CD14-positive monocyte (primary cell): ENCODE data around the gene FAM184A. TPM values are rescaled to one million over a fixed set of nuclear protein-coding genes. Genes with fewer than 3 reads are reported as not detected.

Experiments used
- DNase-seq, 3 donors: peaks; one replicate each; pipeline ENCODE4 v3.0.0-alpha.2; 2011 to 2022
- H2AFZ ChIP-seq: 2 replicates; pipeline ENCODE4 v1.6.0; 2012; ENCODE audit warnings: mild to moderate bottlenecking, low read depth, low read length, inconsistent platforms; ENCODE audit not compliant: insufficient read depth, poor library complexity, severe bottlenecking
- H3K27ac ChIP-seq, 2 donors: 1 replicate in 1 of 2; 2 replicates in 1 of 2; pipeline ENCODE4 v1.5.1; 2012 to 2013; ENCODE audit warnings: low read length in 2 of 2, control low read depth in 1 of 2, inconsistent platforms in 1 of 2, low read depth in 1 of 2, mild to moderate bottlenecking in 1 of 2
- H3K27me3 ChIP-seq, 2 donors: one replicate each; pipeline versions ENCODE4 v1.6.0 to v1.6.1; 2011 to 2013; ENCODE audit warnings: low read length in 2 of 2; ENCODE audit not compliant: control insufficient read depth in 2 of 2, insufficient read depth in 2 of 2
- H3K36me3 ChIP-seq, 2 donors: replicated peaks in 1 of 2; 1 replicate in 1 of 2; 2 replicates in 1 of 2; pipeline versions ENCODE4 v1.5.1 to v1.6.1; 2012 to 2013; ENCODE audit warnings: low read length in 2 of 2, control low read depth in 1 of 2, inconsistent platforms in 1 of 2, mild to moderate bottlenecking in 1 of 2; ENCODE audit not compliant: insufficient read depth in 2 of 2, control insufficient read depth in 1 of 2
- H3K4me1 ChIP-seq, 2 donors: 1 replicate in 1 of 2; 2 replicates in 1 of 2; pipeline versions ENCODE4 v1.5.1 to v1.6.1; 2012 to 2013; ENCODE audit warnings: low read length in 2 of 2, control low read depth in 1 of 2, inconsistent platforms in 1 of 2, mild to moderate bottlenecking in 1 of 2, moderate library complexity in 1 of 2; ENCODE audit not compliant: insufficient read depth in 2 of 2, control insufficient read depth in 1 of 2
- H3K4me2 ChIP-seq: replicated peaks from 2 replicates; pipeline ENCODE3; 2012; ENCODE audit warnings: low read length, moderate library complexity, mild to moderate bottlenecking; ENCODE audit not compliant: poor library complexity, severe bottlenecking; ENCODE audit errors: extremely low read depth
- H3K4me3 ChIP-seq, 3 experiments: fragments of 200-600 bp in 1 of 3; sonication (generic) in 1 of 3; replicated peaks in 1 of 3; 1 replicate in 2 of 3; 2 replicates in 1 of 3; pipeline ENCODE4 v1.5.1; 2011 to 2013; ENCODE audit warnings: low read length in 3 of 3, mild to moderate bottlenecking in 3 of 3, control low read depth in 2 of 3, low read depth in 2 of 3, inconsistent platforms in 1 of 3, moderate library complexity in 1 of 3
- H3K79me2 ChIP-seq: 2 replicates; pipeline ENCODE4 v1.6.0; 2012; ENCODE audit warnings: mild to moderate bottlenecking, control low read depth, inconsistent platforms, low read length, moderate library complexity; ENCODE audit not compliant: insufficient read depth
- H3K9ac ChIP-seq: 2 replicates; pipeline ENCODE4 v1.6.0; 2017; ENCODE audit warnings: low read length, mild to moderate bottlenecking; ENCODE audit not compliant: insufficient read depth, poor library complexity, severe bottlenecking
- H3K9me3 ChIP-seq, 2 donors: replicated peaks in 1 of 2; 1 replicate in 1 of 2; 2 replicates in 1 of 2; pipeline versions ENCODE4 v1.5.1 to v1.6.1; 2012 to 2013; ENCODE audit warnings: low read length in 2 of 2, control low read depth in 1 of 2; ENCODE audit not compliant: control insufficient read depth in 1 of 2, insufficient read depth in 1 of 2
- H4K20me1 ChIP-seq: 2 replicates; pipeline ENCODE4 v1.6.0; 2012; ENCODE audit warnings: mild to moderate bottlenecking, low read length, control low read depth, moderate library complexity; ENCODE audit not compliant: insufficient read depth
- H3K27ac Mint-ChIP-seq, 7 donors: one replicate each; pipeline ENCODE4 v1.8.0; 2020; ENCODE audit warnings: mild to moderate bottlenecking in 7 of 7, mixed read lengths in 7 of 7, moderate library complexity in 6 of 7, inconsistent platforms in 2 of 7
- H3K27me3 Mint-ChIP-seq, 3 donors: one replicate each; pipeline ENCODE4 v1.8.0; 2021 to 2022; ENCODE audit warnings: low read depth in 3 of 3, mild to moderate bottlenecking in 3 of 3, mixed read lengths in 3 of 3, moderate library complexity in 3 of 3, inconsistent platforms in 1 of 3
- H3K36me3 Mint-ChIP-seq, 2 donors: one replicate each; pipeline ENCODE4 v1.8.0; 2020; ENCODE audit warnings: mixed read lengths in 2 of 2, inconsistent platforms in 1 of 2, mild to moderate bottlenecking in 1 of 2
- H3K4me1 Mint-ChIP-seq: one replicate; pipeline ENCODE4 v1.8.0; 2020; ENCODE audit warnings: mild to moderate bottlenecking, mixed read lengths
- H3K4me3 Mint-ChIP-seq, 2 donors: one replicate each; pipeline ENCODE4 v1.8.0; 2020; ENCODE audit warnings: mild to moderate bottlenecking in 2 of 2, mixed read lengths in 2 of 2, moderate library complexity in 1 of 2
- H3K9me3 Mint-ChIP-seq, 7 donors: one replicate each; pipeline ENCODE4 v1.8.0; 2020 to 2022; ENCODE audit warnings: mixed read lengths in 7 of 7, mild to moderate bottlenecking in 6 of 7, moderate library complexity in 6 of 7, inconsistent platforms in 2 of 7
- CTCF ChIP-seq: fragments of 200-600 bp; IDR thresholded peaks from one replicate; pipeline ENCODE4 v1.8.0; 2022; ENCODE audit warnings: antibody characterized with exemption, mild to moderate bottlenecking
- WGBS: methylation state at CpG from one replicate; pipeline ENCODE4 v1.1.5; 2013; ENCODE audit warnings: missing lambda C conversion rate; ENCODE audit not compliant: insufficient coverage; 5-methylcytosine and 5-hydroxymethylcytosine counted together
- intact Hi-C, 2 donors: fragments of 100-400 bp; cut with micrococcal nuclease; formaldehyde crosslinking; loops; one replicate each; pipeline versions ENCODE4 v1.15.0 to v1.15.1; 2023
- polyA plus RNA-seq, 3 donors: library from polyadenylated mRNA; depleted of rRNA in 1 of 3; unstranded in 2 of 3; stranded (reverse) in 1 of 3; fragments of 300-500 nt in 2 of 3; fragments of >200 nt in 1 of 3; fragmentation: Illumina TruSeq in 2 of 3; gene quantifications; 1 replicate in 2 of 3; 2 replicates in 1 of 3; pipeline ENCODE4 v1.2.3, GENCODE V29; 2012 to 2021

The FAM184A gene
- polyA plus RNA-seq, 3 donors, result not detected

DNA sequence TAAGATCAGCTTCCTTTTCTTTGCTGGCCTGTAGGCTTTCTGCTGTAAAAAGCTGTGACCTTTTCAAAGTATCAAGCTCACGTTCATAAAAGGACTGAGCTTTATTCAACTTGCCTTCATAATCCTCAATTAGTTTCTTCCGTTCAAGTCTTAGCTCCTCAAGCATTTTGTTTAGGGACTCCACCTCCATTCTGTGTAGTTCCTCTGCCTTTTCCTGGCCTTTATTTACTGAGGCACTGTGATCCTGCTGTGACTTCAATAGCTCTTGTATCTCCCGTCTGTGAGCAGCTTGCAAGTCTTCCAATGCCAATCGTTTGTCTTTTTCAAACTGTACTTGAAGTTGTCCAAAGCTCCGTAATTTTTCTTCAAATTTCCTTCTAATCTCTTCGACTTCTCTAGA lies 54.4 kb downstream of the FAM184A start:
- Mint-ChIP-seq H3K4me1 (no peaks in the 10 kb centered on the region), H3K9me3 (peaks cover 0 to 2% (median 0%) of the 10 kb centered on the region in 7 donors), H3K4me3 (no peak overlapping the region), H3K27me3 (peaks cover 0 to 2% (median 0%) of the 10 kb centered on the region in 3 donors), H3K27ac (peak overlapping the region in 1 of 7 donors; percentile 21), H3K36me3 (no peaks in the 10 kb centered on the region)
- no peak overlapping the region for H3K4me2 ChIP-seq
- H3K27me3 ChIP-seq, result no peaks in the 10 kb centered on the region
- no peaks in the 10 kb centered on the region for H4K20me1 ChIP-seq
- no peak overlapping the region for H3K9ac ChIP-seq
- no peak overlapping the region for H3K4me3 ChIP-seq
- no peak for TF ChIP-seq CTCF
- WGBS, result 85% methylated on average over 3 of the region's 6 CpGs
- no peak overlapping the region for H3K27ac ChIP-seq
- H3K4me1 ChIP-seq, result no peaks in the 10 kb centered on the region
- H2AFZ ChIP-seq, result no peak overlapping the region
- intact Hi-C loops, result no loop called here
- H3K9me3 ChIP-seq, result no peaks in the 10 kb centered on the region
- DNase-seq, result no peak
- no peaks in the 10 kb centered on the region for H3K36me3 ChIP-seq
- no peaks in the 10 kb centered on the region for H3K79me2 ChIP-seq

GRCh38 chr6:119022796-119023195 lies 55.7 kb downstream of the FAM184A start:
- no peaks in the 10 kb centered on the region for H3K27me3 Mint-ChIP-seq
- no peak for TF ChIP-seq CTCF
- Histone ChIP-seq H3K79me2 (no peaks in the 10 kb centered on the region), H2AFZ (no peak overlapping the region), H3K36me3 (no peaks in the 10 kb centered on the region), H3K9ac (no peak overlapping the region), H3K4me2 (no peak overlapping the region), H3K27ac (no peak overlapping the region), H3K9me3 (no peaks in the 10 kb centered on the region), H3K4me3 (no peak overlapping the region), H3K4me1 (no peaks in the 10 kb centered on the region), H3K27me3 (no peaks in the 10 kb centered on the region), H4K20me1 (no peaks in the 10 kb centered on the region)
- no peak overlapping the region for H3K27ac Mint-ChIP-seq
- H3K4me3 Mint-ChIP-seq, result no peak overlapping the region
- no CpG with 5 or more reads among the region's 4 CpGs for WGBS
- no peaks in the 10 kb centered on the region for H3K36me3 Mint-ChIP-seq
- intact Hi-C loops, result no loop called here
- DNase-seq, result no peak
- H3K4me1 Mint-ChIP-seq, result no peaks in the 10 kb centered on the region
- H3K9me3 Mint-ChIP-seq, result no peaks in the 10 kb centered on the region
